Activated naive CD4-positive, alpha-beta T cell treated with anti-CD3 and anti-CD28 coated beads, Interleukin-2, amount 50 U/mL, for 24 hours (primary cell): ENCODE data around the gene BIN2.

Source experiments
- H3K27ac Mint-ChIP-seq: one replicate; pipeline ENCODE4 v1.8.0; 2021; ENCODE audit warnings: mild to moderate bottlenecking, mixed read lengths
- H3K27me3 Mint-ChIP-seq: one replicate; pipeline ENCODE4 v1.8.0; 2021; ENCODE audit warnings: mixed read lengths
- H3K36me3 Mint-ChIP-seq: one replicate; pipeline ENCODE4 v1.8.0; 2021; ENCODE audit warnings: mixed read lengths
- H3K4me1 Mint-ChIP-seq: one replicate; pipeline ENCODE4 v1.8.0; 2021; ENCODE audit warnings: mixed read lengths
- H3K4me3 Mint-ChIP-seq: one replicate; pipeline ENCODE4 v1.8.0; 2021; ENCODE audit warnings: mild to moderate bottlenecking, mixed read lengths
- H3K9me3 Mint-ChIP-seq: one replicate; pipeline ENCODE4 v1.8.0; 2021; ENCODE audit warnings: mixed read lengths

The BIN2 gene

GRCh38 chr12:51232642-51233041 is 91.3 kb downstream of the BIN2 start:
- H3K36me3 Mint-ChIP-seq = no peaks in the 10 kb centered on the region
- no peak overlapping the region for H3K27ac Mint-ChIP-seq

More at GRCh38 chr12:51232642-51233041, 91.3 kb downstream of the BIN2 start:
- H3K4me1 Mint-ChIP-seq = peaks cover 5% of the 10 kb centered on the region
- H3K9me3 Mint-ChIP-seq = no peaks in the 10 kb centered on the region
- H3K27me3 Mint-ChIP-seq = no peaks in the 10 kb centered on the region
- H3K4me3 Mint-ChIP-seq = no peak overlapping the region
